Pancreas (tissue), 10 donors: ENCODE results near the gene YIPF3. TPM values are rescaled to one million over a fixed set of nuclear protein-coding genes. Genes with fewer than 3 reads are reported as not detected.

ENCODE experiments used
- ATAC-seq, 4 donors: fragments of 200-7000 bp; cut with Tn5 transposase; one replicate each; pipeline versions ENCODE4 v1.8.0 to v1.9.1; 2020; ENCODE audit warnings: mild to moderate bottlenecking in 4 of 4, moderate library complexity in 4 of 4
- DNase-seq, 6 donors: peaks; one replicate each; pipeline ENCODE4 v3.0.0-alpha.2; 2020
- FAIRE-seq: peaks from 2 replicates; lab custom pipeline; 2012; peaks lifted over from hg19 to GRCh38; lab: Jason Lieb, UNC
- H3K27ac ChIP-seq, 4 donors: fragments of 200-600 bp; sonication (generic); 1 replicate in 3 of 4; 2 replicates in 1 of 4; pipeline versions ENCODE4 v1.5.0 to v1.8.0; 2020
- H3K27me3 ChIP-seq, 4 donors: fragments of 200-600 bp; one replicate each; pipeline ENCODE4 v1.8.0; 2021
- H3K36me3 ChIP-seq, 3 donors: fragments of 200-600 bp; sonication (generic) in 1 of 3; one replicate each; pipeline versions ENCODE4 v1.5.0 to v1.8.0; 2020 to 2021
- H3K4me1 ChIP-seq, 3 donors: fragments of 200-600 bp; one replicate each; pipeline ENCODE4 v1.8.0; 2021
- H3K4me3 ChIP-seq, 4 donors: fragments of 200-600 bp; sonication (generic) in 2 of 4; one replicate each; pipeline versions ENCODE4 v1.5.0 to v1.8.0; 2020 to 2021
- H3K9me3 ChIP-seq, 4 donors: fragments of 200-600 bp; one replicate each; pipeline ENCODE4 v1.8.0; 2021
- WGBS, 2 donors: extraction: QIAGEN DNeasy Blood & Tissue Kit; methylation state at CpG; one replicate each; pipeline ENCODE4 v1.1.7; 2013; 5-methylcytosine and 5-hydroxymethylcytosine counted together
- intact Hi-C, 3 donors: fragments of 100-400 bp; cut with DNase I; formaldehyde crosslinking; loops; one replicate each; pipeline versions ENCODE4 v1.11.1 to v1.14.2; 2022
- polyA plus RNA-seq, 2 donors: library from polyadenylated mRNA; stranded (reverse); fragments of 200-250 nt; gene quantifications; one replicate each; pipeline ENCODE4 v1.2.3, GENCODE V29; 2013
- total RNA-seq, 6 donors: library from RNA; stranded (reverse); fragmentation: NEBNext Ultra II Directional in 4 of 6; extraction: Animal tissue kit (Norgen Biotek cat#: 25700) in 4 of 6; gene quantifications; one replicate each; pipeline versions ENCODE4 v1.2.1 to v1.2.4, GENCODE V29; 2021 to 2023
- TF ChIP-seq, protein P1 (sequence below), 4 donors: fragments of 200-600 bp; sonication (generic) in 3 of 4; IDR thresholded peaks; one replicate each; pipeline versions ENCODE4 v1.5.0 to v1.8.0; 2021; ENCODE audit warnings: antibody characterized with exemption in 4 of 4
- donor health status: healthy with polysubstance abuse.
- donor health status: DM: no; HTN: no; CAD: no; lungs with moderate emphysema.
- donor health status: DM: no; HTN: no; CAD: no.
- donor health status: control.
- donor health status: control.
- donor health status: Bipolar disorder and iron deficiency.
- donor health status: DM: yes; HTN: yes; CAD: no.
- donor health status: DM: no; HTN: no; CAD: no.
- donor health status: DM: no; HTN: no; CAD: no.
- donor health status: DM: yes; HTN: yes; CAD: no.

Gene YIPF3
- total and polyA plus RNA-seq, 8 donors, result 60.3 to 92.2 (median 69.7) TPM

DNA sequence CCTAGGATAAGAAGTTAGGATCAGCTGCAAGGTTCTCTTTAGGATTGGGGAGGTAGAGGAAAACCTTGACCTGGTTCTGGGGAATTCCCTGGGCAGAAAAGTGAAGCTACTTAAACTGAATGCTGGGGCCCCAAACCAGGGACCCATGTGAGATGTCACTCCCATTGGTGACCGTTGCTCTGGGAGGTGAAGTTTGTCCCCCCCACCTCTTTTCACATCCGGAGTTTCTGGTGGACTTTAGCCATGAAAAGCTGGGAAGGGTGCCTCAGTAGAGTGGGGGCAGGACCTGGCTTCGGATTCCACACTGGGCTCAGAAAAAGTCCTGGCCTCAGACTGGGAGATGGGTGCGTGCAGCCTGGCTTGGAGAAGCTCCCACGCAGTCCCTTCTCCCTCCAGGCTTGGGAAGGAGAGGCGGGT lies 26.2 kb downstream of the YIPF3 start:
- no peak overlapping the region for H3K27ac ChIP-seq
- H3K27me3 ChIP-seq, result no peaks in the 10 kb centered on the region
- intact Hi-C loops, result no loop called here
- no peaks in the 10 kb centered on the region for H3K4me1 ChIP-seq
- no peaks in the 10 kb centered on the region for H3K36me3 ChIP-seq
- FAIRE-seq (no peak), ATAC-seq (no peak), DNase-seq (no peak)
- H3K9me3 ChIP-seq, result no peaks in the 10 kb centered on the region
- WGBS, 2 donors, result 83 to 87% methylated on average over 6 of the region's 6 CpGs
- TF ChIP-seq, protein P1, sequence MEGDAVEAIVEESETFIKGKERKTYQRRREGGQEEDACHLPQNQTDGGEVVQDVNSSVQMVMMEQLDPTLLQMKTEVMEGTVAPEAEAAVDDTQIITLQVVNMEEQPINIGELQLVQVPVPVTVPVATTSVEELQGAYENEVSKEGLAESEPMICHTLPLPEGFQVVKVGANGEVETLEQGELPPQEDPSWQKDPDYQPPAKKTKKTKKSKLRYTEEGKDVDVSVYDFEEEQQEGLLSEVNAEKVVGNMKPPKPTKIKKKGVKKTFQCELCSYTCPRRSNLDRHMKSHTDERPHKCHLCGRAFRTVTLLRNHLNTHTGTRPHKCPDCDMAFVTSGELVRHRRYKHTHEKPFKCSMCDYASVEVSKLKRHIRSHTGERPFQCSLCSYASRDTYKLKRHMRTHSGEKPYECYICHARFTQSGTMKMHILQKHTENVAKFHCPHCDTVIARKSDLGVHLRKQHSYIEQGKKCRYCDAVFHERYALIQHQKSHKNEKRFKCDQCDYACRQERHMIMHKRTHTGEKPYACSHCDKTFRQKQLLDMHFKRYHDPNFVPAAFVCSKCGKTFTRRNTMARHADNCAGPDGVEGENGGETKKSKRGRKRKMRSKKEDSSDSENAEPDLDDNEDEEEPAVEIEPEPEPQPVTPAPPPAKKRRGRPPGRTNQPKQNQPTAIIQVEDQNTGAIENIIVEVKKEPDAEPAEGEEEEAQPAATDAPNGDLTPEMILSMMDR (IDR thresholded peaks at IDR 0.05), result no peak
- no peak overlapping the region for H3K4me3 ChIP-seq

DNA sequence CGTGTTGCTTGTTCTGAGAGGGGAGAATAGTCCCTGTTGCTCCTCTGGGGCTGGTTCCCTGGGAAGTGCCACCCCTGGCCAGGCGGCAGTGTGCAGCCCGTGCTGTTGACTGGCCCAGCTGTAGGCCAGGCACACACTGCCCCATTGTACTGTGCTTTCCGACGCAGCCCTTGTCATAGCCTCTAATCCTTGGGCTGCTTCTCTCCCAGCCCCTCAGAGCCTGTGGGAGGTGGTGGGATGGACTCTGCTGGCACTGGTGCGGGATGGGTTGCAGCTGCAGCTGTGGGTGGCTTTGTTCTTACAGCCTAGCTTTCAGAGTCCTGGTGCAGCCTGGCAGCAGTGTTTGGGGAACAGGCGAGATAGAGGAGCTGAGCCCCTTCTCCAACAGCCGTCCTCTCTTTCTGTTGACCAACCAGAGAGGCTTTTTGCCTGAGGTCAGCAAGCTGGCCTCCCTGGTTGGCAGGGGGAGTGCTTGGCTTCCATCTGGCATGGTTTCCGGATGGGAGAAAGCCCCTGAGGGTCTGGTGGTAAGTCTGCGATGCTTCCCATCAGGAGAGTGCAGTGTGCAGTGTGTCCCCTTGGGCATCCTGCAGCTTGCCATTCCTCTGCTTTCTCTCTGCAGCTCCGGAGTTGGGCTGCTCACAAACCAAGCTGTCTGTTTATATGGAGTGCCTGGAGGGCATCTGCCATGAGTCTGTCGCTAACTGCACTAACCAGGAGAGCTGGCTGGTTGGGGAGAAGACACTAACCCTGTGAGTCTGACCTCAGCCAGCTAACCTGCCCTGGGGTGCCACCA lies 27.3 kb downstream of the YIPF3 start:
- no peak overlapping the region for H3K27ac ChIP-seq
- no peaks in the 10 kb centered on the region for H3K4me1 ChIP-seq
- H3K4me3 ChIP-seq, result no peak overlapping the region
- intact Hi-C loops, result no loop called here
- DNase-seq (no peak), FAIRE-seq (no peak), ATAC-seq (no peak)
- no peaks in the 10 kb centered on the region for H3K9me3 ChIP-seq
- WGBS, 2 donors, result 82 to 88% methylated on average over 12 of the region's 12 CpGs
- TF ChIP-seq, protein P1 (IDR thresholded peaks at IDR 0.05), result no peak
- H3K36me3 ChIP-seq, result no peaks in the 10 kb centered on the region
- no peaks in the 10 kb centered on the region for H3K27me3 ChIP-seq

DNA sequence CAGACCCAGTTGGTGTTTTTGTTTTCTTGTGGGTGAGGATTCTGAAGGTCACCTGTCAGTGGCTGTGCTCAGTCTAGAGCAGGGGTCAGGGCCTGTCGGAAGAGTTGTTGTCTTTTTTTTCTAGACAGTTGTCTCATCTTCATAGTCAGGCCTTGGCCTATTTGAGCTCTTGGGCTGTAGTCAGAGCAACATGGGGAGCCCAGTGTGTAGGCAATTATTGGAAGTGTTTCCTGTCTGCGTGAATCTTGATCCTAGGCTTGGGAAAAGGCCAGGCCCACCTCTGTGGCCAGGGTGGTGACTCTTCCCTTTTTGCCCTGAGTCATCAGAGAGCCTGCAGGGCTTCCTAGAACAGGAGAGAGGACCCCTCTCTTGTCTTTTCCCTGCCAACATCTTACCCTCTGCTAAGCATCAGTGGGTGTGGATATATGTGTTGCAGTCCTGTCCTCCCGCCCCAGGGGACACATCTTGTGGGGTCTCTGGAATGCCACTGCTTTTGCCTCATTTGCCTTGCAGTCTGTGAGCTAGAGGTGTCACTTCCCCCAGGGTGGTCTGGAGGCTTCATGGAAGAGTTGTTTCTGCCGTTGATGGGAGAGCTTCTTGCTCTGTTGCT lies 28.0 kb downstream of the YIPF3 start:
- ATAC-seq (no peak), DNase-seq (no peak), FAIRE-seq (no peak)
- Histone ChIP-seq H3K36me3 (no peaks in the 10 kb centered on the region), H3K4me1 (no peaks in the 10 kb centered on the region), H3K9me3 (no peaks in the 10 kb centered on the region), H3K27me3 (no peaks in the 10 kb centered on the region), H3K4me3 (no peak overlapping the region), H3K27ac (no peak overlapping the region)
- 67 to 79% methylated on average over 4 of the region's 4 CpGs for WGBS, 2 donors
- intact Hi-C loops, result no loop called here
- TF ChIP-seq, protein P1 (IDR thresholded peaks at IDR 0.05), result no peak

DNA sequence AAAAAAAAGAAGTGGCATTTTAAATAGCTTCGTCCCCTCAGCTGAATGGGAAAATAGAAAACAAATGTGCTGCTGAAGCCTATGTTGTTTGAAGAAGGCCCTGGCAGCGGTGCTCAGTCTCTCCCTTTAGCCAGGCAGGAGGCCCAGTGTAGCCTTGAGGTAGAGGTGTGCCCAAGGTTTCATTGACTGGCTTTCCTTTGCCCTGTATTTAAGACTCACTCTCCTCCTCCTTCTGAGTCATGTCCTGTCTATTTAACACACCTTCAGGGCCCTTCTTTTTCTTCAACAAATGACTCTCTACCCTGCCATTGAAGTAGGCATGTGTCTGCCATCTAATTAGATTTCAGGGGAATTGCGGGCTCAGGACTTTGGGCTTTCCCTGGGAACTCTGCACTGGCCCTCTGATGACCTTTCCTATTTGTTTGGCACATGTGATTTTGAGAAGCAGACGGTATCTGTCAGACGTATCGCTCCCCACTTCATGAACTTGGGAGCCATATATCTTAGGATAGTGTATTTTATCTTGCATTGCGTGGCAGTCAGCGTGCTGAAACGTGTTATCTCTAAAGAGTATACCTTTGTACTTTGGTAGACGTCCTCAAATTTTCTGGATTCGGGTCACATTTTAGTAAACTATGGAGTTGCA lies 35.0 kb downstream of the YIPF3 start:
- H3K36me3 ChIP-seq, result no peaks in the 10 kb centered on the region
- ATAC-seq (peak; percentile 27 to 59 (median 38)), FAIRE-seq (no peak), DNase-seq (peak in 1 of 6 donors; percentile 52)
- H3K27me3 ChIP-seq, result no peaks in the 10 kb centered on the region
- H3K4me3 ChIP-seq, result no peak overlapping the region
- TF ChIP-seq, protein P1 (IDR thresholded peaks at IDR 0.05), result no peak
- 40 to 46% methylated on average over 11 of the region's 11 CpGs for WGBS, 2 donors
- peaks cover 6 to 17% (median 13%) of the 10 kb centered on the region in 3 donors for H3K4me1 ChIP-seq
- no peak overlapping the region for H3K27ac ChIP-seq
- intact Hi-C loops, result no loop called here
- no peaks in the 10 kb centered on the region for H3K9me3 ChIP-seq
